ENCODE measurements around the gene OIT3. TPM values are rescaled to one million over a fixed set of nuclear protein-coding genes. Genes with fewer than 3 reads are reported as not detected.

OIT3 gene
- total RNA-seq, 1 donor from 2014 or later: not detected

GRCh38 chr10:72924351-72924750 lies 30.8 kb downstream of the OIT3 start:
- TF ChIP-seq, protein P1, sequence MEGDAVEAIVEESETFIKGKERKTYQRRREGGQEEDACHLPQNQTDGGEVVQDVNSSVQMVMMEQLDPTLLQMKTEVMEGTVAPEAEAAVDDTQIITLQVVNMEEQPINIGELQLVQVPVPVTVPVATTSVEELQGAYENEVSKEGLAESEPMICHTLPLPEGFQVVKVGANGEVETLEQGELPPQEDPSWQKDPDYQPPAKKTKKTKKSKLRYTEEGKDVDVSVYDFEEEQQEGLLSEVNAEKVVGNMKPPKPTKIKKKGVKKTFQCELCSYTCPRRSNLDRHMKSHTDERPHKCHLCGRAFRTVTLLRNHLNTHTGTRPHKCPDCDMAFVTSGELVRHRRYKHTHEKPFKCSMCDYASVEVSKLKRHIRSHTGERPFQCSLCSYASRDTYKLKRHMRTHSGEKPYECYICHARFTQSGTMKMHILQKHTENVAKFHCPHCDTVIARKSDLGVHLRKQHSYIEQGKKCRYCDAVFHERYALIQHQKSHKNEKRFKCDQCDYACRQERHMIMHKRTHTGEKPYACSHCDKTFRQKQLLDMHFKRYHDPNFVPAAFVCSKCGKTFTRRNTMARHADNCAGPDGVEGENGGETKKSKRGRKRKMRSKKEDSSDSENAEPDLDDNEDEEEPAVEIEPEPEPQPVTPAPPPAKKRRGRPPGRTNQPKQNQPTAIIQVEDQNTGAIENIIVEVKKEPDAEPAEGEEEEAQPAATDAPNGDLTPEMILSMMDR (IDR thresholded peaks at IDR 0.05; ENCODE audit: borderline replicate concordance): no peak
- H3K36me3 ChIP-seq: no peaks in the 10 kb centered on the region
- H3K27ac ChIP-seq (replicated peaks): no peak overlapping the region
- H3K27me3 ChIP-seq (ENCODE audit: low read depth): no peaks in the 10 kb centered on the region
- no peak overlapping the region for H3K4me3 ChIP-seq
- H3K9me3 ChIP-seq (replicated peaks): peaks cover 33% of the 10 kb centered on the region
- H3K4me1 ChIP-seq: no peaks in the 10 kb centered on the region
- intact Hi-C loops (cut with micrococcal nuclease): no loop called here
- no peak for DNase-seq

DNA sequence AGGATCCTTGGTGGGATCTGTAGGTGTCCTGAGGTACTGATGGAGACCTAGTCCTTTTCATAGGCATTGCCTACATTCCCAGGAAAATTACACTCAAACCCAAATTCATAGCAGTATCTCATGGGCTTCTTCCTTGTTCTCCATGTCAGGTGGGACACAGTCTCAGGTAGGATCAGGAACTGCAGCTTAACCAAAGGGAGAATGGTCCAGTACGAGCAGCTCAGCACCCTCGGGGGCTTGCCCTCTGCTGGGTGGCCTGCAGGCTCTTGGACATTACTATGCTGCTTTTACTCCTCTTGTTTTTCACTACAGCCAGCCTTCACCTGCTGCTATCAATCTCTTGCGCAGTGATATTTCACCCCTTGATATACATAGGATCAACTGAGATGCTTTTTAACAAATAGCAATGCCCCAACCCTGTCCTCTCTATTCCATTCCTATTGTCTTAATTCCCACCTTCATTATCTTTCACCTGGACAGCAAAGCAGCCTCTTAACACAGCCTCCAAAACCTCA lies 32.5 kb downstream of the OIT3 start:
- TF ChIP-seq, protein P1 (IDR thresholded peaks at IDR 0.05; ENCODE audit: borderline replicate concordance): no peak
- Histone ChIP-seq H3K36me3 (no peaks in the 10 kb centered on the region), H3K27me3 (ENCODE audit: low read depth) (no peaks in the 10 kb centered on the region), H3K4me1 (no peaks in the 10 kb centered on the region), H3K9me3 (replicated peaks) (peaks cover 18% of the 10 kb centered on the region), H3K27ac (replicated peaks) (no peak overlapping the region), H3K4me3 (no peak overlapping the region)
- intact Hi-C loops (cut with micrococcal nuclease): no loop called here
- no peak for DNase-seq

GRCh38 chr10:72927485-72927884 lies 33.9 kb downstream of the OIT3 start:
- TF ChIP-seq, protein P1 (IDR thresholded peaks at IDR 0.05; ENCODE audit: borderline replicate concordance): no peak
- Histone ChIP-seq H3K36me3 (no peaks in the 10 kb centered on the region), H3K27me3 (ENCODE audit: low read depth) (no peaks in the 10 kb centered on the region), H3K4me3 (no peak overlapping the region), H3K27ac (replicated peaks) (no peak overlapping the region), H3K9me3 (replicated peaks) (peaks cover 3% of the 10 kb centered on the region), H3K4me1 (no peaks in the 10 kb centered on the region)
- intact Hi-C loops (cut with micrococcal nuclease): no loop called here
- no peak for DNase-seq

DNA sequence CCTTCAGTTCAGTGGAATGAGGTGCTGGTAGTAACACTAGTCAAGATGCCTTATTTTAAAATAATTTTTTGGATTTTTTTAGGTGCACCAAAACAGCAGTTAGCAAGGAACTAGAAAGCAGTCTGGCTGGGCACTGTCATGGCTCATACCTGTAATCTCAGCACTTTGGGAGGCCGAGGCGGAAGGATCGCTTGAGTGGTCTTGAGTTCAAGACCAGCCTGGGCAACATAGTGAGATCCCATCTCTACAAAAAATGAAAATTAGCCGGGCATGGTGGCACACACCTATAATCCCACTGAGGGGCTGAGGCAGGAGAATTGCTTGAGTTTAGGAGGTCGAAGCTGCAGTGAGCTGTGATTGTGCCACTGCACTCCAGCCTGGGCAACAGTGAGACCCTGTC lies 35.3 kb downstream of the OIT3 start:
- H3K27me3 ChIP-seq (ENCODE audit: low read depth): no peaks in the 10 kb centered on the region
- no peak for DNase-seq
- TF ChIP-seq, protein P1 (IDR thresholded peaks at IDR 0.05; ENCODE audit: borderline replicate concordance): no peak

GRCh38 chr10:72930276-72930675 lies 36.7 kb downstream of the OIT3 start:
- intact Hi-C loops (cut with micrococcal nuclease): no loop called here
- no peaks in the 10 kb centered on the region for H3K4me1 ChIP-seq
- DNase-seq: no peak
- no peaks in the 10 kb centered on the region for H3K27me3 ChIP-seq (ENCODE audit: low read depth)
- H3K36me3 ChIP-seq: no peaks in the 10 kb centered on the region
- no peaks in the 10 kb centered on the region for H3K9me3 ChIP-seq (replicated peaks)
- TF ChIP-seq, protein P1 (IDR thresholded peaks at IDR 0.05; ENCODE audit: borderline replicate concordance): no peak
- no peak overlapping the region for H3K27ac ChIP-seq (replicated peaks)
- no peak overlapping the region for H3K4me3 ChIP-seq

More for the DNA sequence above, 35.3 kb downstream of the OIT3 start:
- Histone ChIP-seq H3K4me3 (no peak overlapping the region), H3K9me3 (replicated peaks) (no peaks in the 10 kb centered on the region), H3K27ac (replicated peaks) (no peak overlapping the region), H3K36me3 (no peaks in the 10 kb centered on the region), H3K4me1 (no peaks in the 10 kb centered on the region)
- intact Hi-C loops (cut with micrococcal nuclease): no loop called here

Measured in left ventricle myocardium inferior (tissue), 1 donor.